HG03558 (cell line): ENCODE measurements around the gene EXOC2.

Experiments
- ATAC-seq: cut with Tn5 transposase; IDR thresholded peaks from one replicate; pipeline ENCODE4 v1.9.1; 2021; ENCODE audit warnings: moderate number of reproducible peaks; ENCODE audit not compliant: unreplicated experiment; ENCODE audit errors: extremely low read depth

EXOC2 gene

DNA sequence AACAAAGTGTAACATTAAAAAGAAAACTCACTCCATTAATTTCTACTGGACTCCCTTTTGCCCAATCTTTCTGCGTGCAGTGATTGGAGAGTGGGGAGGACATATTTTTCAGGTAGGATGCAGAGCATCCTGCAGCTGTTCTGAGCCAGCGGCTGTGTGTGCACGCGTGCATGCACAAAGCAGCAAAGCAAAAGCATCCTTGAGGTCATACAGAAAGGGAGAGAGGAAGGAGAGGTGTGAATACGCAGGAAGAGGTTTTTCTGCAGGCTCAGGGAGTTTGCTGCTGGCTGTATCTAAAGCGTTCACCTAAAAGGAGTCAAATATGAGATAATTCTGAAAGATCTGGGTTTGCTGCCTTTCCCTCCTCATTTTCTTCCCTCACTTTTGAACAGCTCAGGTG lies 144.4 kb downstream of the EXOC2 start:
- no peak for ATAC-seq

DNA sequence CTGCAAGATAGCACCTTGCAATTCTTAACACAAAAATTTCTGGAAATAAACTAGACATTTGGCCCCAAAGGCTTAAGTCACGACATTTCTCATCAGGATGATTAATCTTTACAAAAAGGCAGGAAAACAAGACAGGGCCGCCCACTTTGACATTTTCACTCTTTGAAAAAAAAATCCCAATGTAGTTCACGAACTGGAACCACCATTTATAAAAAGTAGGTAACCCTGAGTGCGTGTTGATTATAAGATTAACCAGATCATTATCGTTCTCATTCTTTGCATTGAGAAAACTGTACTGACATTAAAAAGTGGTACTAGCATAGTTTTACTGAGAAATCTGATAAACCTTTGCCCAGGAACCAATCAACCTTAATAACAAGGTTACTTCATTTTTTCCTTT lies 144.8 kb downstream of the EXOC2 start:
- ATAC-seq = no peak

DNA sequence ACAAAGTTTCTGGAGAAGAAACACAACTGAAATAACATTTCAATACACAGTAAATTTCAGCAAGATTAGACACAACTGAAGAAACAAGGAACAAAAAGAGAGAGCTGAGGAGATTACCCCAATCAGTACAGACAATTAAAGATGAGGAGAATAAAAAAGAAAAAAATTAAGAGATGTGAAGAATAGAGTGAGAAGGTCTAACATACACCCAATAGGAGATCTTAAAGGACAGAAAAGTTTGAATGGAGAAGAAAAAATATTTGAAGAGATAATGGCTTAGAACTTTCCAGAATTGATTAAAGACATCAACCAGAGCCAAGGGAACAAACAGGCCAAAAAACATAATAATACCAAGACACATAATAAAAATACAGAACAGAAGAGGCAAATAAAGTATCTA lies 152.4 kb downstream of the EXOC2 start:
- no peak for ATAC-seq

DNA sequence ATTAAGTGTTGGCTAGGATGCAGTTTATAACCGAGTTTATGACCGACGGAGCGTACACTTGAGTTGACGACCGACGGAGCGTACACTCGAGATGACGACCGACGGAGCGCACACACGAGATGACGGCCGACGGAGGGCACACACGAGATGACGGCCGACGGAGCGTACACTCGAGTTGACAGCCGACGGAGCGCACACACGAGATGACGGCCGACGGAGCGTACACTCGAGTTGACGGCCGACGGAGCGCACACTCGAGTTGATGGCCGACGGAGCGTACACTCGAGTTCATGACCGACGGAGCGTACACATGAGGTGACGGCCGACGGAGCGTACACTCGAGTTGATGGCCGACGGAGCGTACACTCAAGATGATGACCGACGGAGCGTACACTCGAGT lies 155.8 kb downstream of the EXOC2 start:
- ATAC-seq = no peak

DNA sequence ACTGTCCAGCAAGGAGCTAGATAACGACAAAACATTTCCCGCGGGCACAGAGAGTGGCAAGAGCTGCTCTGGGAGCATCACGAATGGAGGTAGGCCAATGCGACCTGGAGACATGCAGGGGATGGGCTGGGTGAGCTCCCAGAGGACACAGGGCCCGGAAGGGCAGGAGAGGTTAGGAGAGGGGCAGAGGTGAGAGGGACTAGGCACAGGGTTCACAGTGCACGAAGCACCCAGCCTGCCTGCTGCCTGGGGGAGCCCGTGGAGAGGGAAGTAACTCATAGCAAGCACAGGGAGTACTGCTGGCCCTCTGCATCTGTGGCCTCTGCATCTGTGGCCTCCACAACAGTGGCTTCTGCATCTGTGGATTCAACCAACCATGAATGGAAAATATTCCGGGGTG lies 162.5 kb downstream of the EXOC2 start:
- no peak for ATAC-seq

DNA sequence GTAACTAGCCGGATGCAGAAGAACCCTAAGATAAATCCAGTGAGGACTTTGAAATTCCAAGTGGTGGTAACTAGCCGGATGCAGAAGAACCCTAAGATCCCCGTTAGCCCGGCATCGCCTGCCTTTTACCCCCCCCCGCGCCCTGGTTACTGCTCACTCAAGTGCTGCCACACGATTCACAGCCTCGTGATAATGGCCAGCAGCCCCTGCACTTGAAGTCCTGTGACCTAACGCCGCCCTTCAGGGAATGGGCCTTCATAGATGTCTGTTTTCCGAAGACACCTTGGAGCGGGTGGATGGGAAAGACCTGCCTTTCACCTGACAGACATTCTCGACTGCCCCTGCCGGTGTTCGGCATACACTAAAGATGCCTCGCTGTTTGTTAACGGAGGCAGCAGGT lies 163.9 kb downstream of the EXOC2 start:
- ATAC-seq = no peak

DNA sequence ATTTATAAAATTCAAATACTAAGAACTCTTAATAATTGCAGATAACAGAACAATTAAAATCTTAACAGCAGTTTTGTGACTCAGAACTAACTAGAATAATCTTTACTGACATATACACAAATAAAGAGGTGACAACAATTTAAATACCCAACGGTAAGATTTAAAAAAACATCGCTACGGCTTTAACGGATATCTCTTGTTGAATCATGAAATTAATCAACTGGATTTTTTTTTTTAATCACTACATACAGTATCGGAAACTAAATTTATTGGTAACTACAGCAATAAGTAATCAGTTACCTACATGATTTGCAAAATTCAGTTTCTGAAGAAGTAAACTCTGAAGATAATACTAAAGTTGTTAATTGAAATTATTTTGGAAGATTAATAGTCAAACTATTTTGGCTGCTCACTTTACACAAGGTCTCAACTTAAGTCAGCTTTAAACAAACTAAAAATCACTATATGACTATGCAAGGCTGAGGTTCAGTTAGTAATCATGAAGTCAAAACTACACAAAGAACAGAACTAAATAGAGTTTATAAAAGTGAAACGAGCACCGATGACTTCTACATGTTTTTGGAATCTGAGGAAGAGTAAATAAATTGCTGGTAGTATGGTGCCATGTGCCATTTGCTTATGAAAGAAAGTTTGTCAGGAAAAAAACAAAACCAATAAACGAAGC lies 164.8 kb downstream of the EXOC2 start:
- ATAC-seq = no peak

DNA sequence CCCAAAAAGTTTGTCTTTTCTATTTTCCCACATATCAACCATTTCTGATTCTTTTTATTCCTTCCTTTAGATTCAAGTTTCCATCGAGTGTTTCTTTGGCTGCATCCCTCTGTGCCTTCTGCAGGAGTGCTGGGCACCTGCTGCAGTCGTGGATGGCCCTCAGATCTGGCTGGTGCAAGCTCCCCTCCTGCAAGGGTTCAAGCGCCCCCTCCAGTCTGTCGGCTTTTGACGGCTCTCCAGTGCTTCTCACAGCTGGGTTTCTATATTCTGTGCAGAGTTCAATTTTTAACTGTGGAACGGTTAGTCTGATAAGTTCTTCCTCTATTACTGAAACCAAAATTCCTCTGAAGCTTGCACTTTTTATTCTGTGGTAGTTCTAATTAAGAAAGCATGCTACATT lies 168.1 kb downstream of the EXOC2 start:
- no peak for ATAC-seq

DNA sequence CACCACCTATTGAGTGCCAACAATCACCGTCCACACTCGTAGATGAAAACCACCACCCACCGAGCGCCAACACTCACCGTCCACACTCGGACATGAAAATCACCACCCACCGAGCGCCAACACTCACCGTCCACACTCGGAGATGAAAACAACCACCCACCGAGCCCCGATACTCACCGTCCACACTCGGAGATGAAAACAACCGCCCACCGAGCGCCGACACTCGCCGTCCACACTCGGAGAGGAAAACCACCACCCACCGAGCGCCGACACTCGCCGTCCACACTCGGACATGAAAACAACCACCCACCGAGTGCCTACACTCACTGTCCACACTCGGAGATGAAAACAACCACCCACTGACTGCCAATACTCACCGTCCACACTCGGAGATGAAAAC lies 172.1 kb downstream of the EXOC2 start:
- ATAC-seq = no peak

DNA sequence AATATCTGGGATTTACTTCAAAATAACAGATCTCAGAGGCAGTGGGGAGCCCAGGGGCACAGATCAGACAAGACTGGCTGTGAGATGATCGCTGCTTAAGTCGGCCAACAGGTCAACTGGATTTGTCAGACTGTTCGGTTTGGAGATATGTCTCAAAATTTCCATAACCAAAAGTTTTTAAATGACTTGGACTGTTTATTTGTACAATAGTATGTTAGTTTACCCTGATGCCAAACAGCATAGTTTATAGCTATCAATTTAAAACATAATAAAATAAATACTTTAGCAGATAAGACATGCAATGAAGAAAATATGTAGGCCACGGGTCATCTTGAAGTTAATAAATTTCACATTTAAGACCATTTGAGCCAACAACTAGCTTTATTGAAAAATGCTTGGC lies 174.7 kb downstream of the EXOC2 start:
- ATAC-seq = no peak

DNA sequence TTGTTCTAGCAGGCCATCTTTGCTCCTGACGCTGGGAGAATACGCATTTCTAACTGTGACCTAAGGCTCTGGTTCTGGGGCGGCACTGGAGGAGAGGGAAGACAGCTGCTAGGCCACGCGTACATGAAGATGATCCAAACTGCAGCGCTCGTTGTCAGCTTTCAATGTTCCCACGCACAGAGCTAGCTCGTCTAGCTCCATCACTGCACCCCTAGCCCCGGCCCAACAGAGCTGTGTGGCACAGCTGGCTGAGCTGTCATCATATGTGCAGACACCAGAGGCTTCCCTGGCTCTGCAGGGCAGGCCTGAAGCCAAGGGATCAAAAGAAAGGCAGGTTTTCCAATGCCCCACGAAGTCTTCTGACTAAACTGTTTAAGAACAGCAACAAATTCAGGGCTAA lies 176.7 kb downstream of the EXOC2 start:
- ATAC-seq = no peak

DNA sequence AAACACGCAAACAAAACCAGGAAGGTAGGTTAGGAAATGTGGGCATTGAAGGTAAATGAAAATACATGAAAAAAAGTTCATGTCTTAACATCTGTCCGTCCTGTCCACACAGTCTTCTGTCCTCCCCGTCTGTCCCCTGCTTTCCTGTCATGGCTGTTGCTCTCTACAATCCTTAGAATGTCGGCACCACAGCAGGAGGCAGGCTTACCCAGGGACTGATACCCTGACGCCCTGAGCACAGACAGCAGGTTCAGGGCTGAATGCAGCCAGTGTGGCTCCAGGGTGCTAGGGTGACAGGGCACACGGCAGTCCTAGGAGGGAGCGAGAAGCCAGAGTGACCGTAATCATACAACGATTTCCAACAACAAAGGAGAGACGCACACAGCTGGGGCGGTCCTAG lies 177.7 kb downstream of the EXOC2 start:
- no peak for ATAC-seq

DNA sequence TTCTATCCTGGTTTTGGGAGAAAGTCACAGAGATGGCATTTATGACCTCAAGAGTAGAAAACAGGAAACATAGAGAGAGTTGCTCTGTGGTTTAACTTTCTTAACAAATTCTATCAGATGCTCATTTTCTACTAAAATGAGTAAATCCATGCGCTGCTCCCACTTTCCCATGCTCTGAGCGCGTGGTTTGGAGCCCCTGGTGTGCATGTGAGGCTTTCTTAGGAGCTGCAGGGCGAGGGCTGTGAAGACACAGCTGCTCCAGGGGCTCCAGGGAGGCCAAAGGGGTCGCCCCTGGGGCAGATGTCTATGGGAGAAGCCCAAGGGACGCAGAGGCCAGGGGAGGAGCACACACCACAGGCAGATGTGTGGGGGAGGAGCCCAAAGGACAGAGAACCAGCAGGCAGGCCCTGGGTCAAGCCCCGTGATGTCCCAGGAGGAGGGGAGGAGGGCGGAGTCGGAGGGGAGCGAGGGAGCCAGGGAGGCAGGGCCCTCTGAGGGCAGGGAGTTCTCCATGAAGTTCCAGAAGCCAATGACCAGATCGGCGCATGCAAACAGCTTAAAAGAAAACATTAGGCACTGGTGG lies 178.5 kb downstream of the EXOC2 start:
- ATAC-seq = no peak

DNA sequence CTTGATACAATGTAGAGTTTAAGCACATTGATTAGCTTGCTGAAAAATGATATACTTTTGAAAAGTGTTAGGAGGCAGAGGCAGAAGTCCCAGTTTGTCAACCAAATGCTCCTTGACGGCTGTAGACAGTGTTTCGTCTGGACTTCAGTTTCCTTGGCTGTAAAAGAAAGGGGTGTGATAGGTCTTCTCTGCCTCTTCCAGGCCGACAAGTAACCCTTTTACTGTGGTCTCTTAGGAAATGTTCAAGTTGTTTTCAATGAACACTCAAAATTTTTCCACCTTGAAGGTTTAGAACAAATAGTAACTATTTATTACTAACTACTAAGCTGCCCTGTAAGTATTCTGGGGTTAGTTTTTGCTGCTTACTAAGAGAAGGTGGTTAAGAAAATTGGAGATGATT lies 179.0 kb downstream of the EXOC2 start:
- no peak for ATAC-seq

DNA sequence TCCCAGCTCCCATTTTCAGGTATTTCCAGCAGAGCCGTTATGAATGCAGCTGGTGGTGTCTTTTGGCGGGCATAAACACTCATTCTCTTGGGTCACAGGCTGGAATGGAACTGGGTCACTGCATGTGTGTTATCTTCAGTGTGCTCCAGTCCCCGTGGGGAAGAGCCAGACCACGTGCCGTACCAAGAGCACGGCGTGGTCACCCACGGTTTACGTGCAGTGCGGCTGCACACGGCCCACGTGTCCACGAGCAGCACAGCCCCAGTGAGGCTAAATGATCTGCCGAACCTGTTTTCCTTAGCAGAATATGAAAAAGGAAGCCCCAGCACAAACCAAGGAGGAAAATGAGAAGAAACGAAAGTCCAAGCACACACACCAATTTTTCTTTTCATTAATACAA lies 179.9 kb downstream of the EXOC2 start:
- no peak for ATAC-seq

DNA sequence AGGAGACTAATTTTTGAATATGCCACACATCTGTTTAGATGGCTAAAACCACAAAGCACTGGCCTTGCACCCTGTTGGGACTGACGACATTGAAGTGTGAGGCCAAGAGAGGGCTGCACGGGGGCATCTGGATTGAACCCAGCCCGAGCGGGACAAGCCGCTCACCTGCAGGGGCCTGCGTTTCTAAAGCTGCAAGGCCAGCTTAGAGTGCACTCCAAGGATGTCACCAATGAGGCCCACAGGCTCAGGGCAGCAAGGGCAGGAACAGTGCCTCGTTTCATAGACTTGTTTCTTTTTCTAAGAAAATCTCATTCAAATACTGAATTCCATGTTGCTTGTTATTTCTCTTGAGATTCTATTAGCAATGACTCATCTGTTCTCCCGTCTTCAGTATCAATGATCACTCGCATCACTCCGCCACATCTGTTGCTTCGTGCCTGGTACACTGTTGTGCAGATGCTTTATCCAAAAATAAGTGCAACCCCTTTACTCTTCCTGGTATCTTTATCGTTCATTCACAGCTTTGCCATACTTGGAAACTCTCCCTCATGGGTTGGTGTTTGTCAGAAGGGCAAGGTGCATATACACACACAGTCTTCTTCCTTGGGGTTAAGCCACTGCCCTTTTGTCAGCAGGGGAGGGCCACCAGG lies 181.3 kb downstream of the EXOC2 start:
- no peak for ATAC-seq

DNA sequence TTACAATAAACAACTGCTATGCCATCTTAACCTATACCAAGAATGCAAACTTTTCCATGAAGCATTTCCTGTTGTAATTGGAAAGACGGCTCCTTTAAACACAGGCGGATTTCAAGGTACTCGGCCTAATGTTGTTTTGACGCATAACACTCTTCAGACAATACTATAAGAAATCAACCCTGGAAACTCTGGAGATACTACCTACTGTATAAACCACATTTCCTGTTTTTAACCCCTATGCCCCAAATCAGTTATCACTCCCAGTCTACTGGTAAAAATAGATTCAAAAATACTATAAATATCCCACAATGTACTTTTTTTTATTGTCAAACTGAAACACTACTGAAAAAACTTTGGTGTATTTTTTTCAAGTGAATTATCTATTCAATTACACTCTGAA lies 183.3 kb downstream of the EXOC2 start:
- ATAC-seq = no peak

DNA sequence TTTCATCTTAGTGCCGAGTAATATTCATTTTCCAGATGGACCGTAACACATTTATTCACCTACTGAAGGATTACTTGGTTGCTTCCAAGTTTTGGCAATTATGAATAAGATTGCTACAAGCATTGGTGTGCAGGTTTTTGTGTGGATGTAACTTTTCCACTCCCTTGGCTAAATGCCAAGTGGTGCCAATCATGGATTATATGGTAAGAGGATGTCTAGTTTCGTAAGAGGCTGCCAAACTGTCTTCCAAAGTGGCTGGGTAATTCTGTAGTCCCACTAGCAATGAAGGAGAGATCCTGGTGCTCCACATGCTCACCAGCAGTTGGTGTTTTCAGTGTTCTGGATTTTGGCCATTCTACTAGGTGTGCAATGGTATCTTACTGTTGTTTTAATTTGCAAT lies 184.3 kb downstream of the EXOC2 start:
- ATAC-seq = no peak

DNA sequence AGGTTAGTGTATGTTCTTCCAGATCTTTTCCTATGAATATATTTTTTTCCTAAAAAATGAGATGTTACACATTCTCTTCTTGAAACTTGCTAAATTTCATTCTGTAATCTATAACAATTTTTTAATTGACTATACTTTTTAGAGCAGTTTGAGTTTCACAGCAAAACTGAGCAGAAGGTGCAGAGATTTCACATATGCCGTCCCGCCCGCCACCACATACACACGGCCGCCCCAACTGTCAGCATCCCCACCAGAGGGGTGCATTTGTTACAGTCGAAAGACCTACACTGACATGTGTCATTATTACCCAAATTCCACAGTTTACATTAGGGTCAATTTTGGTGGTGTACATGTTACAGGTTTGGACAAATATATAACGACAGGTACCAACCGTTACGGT lies 184.9 kb downstream of the EXOC2 start:
- ATAC-seq = no peak

DNA sequence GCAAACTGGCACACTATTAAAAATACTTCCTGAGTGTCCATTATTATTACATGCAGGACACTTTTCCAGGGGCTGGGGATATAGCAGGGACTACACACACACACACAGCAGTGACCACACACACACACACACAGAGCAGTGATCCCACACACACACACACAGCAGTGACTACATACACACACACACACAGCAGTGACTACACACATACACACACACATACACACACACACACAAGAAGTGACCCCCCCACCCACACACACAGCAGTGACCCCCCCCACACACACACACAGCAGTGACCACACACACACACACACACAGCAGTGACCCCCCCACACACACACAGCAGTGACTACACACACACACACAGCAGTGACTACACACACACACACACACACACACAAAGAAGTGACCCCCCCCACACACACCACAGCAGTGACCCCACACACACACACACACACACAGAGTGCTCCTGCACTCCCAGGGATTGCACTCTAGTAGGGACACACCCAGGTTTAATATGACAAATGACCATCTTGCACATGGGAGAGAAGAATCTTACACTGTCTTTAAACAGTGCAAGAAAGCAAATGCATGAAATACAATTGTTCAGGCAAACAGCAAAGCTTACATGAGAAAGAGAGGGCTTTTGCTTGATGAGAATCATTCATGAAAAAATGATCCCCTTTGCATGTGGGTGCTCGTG lies 185.9 kb downstream of the EXOC2 start:
- ATAC-seq = no peak

DNA sequence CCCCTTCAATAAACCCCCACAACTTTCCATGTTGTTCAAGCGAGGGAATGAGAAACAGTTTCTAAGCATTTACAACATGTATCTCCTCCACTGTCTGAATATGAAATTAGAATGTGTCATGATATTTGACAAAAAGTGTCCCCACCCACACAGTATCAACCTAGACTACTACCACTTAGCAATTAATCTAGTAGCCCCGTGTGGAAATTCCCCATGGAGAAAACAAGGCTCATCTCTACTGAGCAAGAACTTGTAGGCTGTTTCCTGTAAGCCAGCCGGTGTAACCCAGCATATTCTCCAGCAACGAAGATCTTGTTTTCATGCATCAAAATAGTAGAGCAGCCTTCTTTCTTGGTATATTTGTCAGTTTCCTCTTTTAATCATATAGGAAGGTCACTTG lies 186.4 kb downstream of the EXOC2 start:
- no peak for ATAC-seq
